H1 (cell line): ENCODE data around the gene MGAT5. TPM values are rescaled to one million over a fixed set of nuclear protein-coding genes. Genes with fewer than 3 reads are reported as not detected.

ENCODE experiments used
- ASH2L ChIP-seq: fragments of 200-600, 300-600 bp; sonication (generic); IDR thresholded peaks from one replicate; pipeline ENCODE4 v1.7.1; 2017; ENCODE audit warnings: low read length
- E2F6 ChIP-seq: IDR thresholded peaks from 2 replicates; pipeline ENCODE4 v1.6.1; 2012; ENCODE audit warnings: inconsistent platforms
- EP300 ChIP-seq, 2 experiments: IDR thresholded peaks; 1 replicate in 1 of 2; 2 replicates in 1 of 2; pipeline ENCODE4 v1.6.1; 2011 to 2012; ENCODE audit warnings: low read depth in 2 of 2, low read length in 2 of 2, mild to moderate bottlenecking in 2 of 2, borderline replicate concordance in 1 of 2, inconsistent platforms in 1 of 2, moderate library complexity in 1 of 2
- NRF1 ChIP-seq: IDR thresholded peaks from 2 replicates; pipeline ENCODE4 v1.6.1; 2011; ENCODE audit warnings: mild to moderate bottlenecking, low read depth, low read length, improper control_type of control experiment
- POLR2AphosphoS5 ChIP-seq: IDR thresholded peaks from 2 replicates; pipeline ENCODE4 v1.6.1; 2011; ENCODE audit warnings: low read depth, low read length
- polyA plus RNA-seq, 7 experiments: library from polyadenylated mRNA; depleted of rRNA in 3 of 7; stranded (reverse) in 5 of 7; unstranded in 2 of 7; fragments of >200 nt in 5 of 7; fragments of 200-250 nt in 2 of 7; gene quantifications; 1 replicate in 5 of 7; 2 replicates in 1 of 7; 4 replicates in 1 of 7; pipeline versions ENCODE4 v1.2.1 to v1.2.3, GENCODE V29; 2011 to 2013; ENCODE audit warnings: missing spikeins in 2 of 7, mixed read lengths in 2 of 7
- total RNA-seq: library from RNA; stranded (reverse); fragmentation: NEBNext Ultra II Directional; extraction: Animal tissue kit (Norgen Biotek cat#: 25700); gene quantifications from 2 replicates; pipeline ENCODE4 v1.2.1, GENCODE V29; 2021

MGAT5 gene
- total and polyA plus RNA-seq, 2 of the 8 experiments (the other 6 are each of a cell fraction or from before 2014, with no cell fraction given) = 11.2 to 49.2 TPM

DNA sequence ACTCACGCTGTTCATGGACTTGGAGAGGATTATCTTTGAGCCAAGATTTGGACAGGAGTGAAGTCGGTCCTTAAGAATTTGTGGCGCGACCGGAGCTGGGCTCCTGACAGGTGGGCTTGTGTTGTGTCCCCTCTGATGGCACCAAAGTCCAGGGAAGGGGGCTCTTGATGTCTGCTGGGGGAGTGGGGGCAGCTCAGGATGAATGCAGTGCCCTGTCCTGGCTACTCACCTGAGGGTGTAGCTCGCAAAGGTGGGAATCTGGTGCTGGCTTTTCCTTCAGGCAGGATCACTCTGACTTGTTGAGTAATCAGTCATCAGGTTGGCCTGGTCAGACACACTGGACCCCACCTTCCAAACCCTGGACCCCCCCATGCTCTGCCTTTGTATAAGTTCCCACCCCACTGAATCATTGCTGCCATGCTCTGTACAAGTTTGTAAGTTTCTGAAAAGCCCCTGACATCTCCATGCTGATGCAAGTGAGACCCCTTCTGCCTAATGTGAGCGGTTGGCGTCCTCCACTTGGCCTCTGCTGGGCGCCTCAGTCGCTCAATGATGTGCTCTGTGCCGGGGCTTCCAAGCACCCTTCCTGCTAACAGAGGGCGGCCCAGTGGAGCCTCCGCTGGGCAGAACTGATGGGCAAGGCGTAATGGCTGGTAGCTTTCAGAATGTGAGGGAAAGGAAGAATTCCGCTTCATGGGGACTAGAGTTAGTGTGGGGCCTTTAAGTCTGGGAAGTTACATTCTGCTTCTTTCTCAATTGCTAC, 196.1 kb downstream of the MGAT5 start (continued):
- TF ChIP-seq E2F6 (no peak), POLR2AphosphoS5 (no peak), ASH2L (no peak), NRF1 (no peak), EP300 (IDR thresholded peaks at IDR 0.05; ENCODE audit: borderline replicate concordance in 1 of 2, low read depth in 2 of 2, low read length in 2 of 2) (no peak)
